ENCODE results near the gene AMY2B.
"Not testable (repeated sequence)": the region's sequence is repeated elsewhere in the genome, so short reads cannot be mapped to it uniquely, and the experiment has no call there.

The AMY2B gene

GRCh38 chr1:103571289-103571688 is at the start of gene AMY2B:
TSS of gene AMY2B (plus strand) at chr1:103571589. CDS start at chr1:103571603, 14 bp downstream.
- not testable (repeated sequence) for DNase-seq (ENCODE audit: low spot score); H3K4me3 ChIP-seq; H3K27ac ChIP-seq

GRCh38 chr1:103523346-103523745 is 48.0 kb upstream of the AMY2B start:
- Histone ChIP-seq H3K27ac (no peak overlapping the region), H3K4me3 (no peak overlapping the region)
- DNase-seq (ENCODE audit: low spot score): no peak

DNA sequence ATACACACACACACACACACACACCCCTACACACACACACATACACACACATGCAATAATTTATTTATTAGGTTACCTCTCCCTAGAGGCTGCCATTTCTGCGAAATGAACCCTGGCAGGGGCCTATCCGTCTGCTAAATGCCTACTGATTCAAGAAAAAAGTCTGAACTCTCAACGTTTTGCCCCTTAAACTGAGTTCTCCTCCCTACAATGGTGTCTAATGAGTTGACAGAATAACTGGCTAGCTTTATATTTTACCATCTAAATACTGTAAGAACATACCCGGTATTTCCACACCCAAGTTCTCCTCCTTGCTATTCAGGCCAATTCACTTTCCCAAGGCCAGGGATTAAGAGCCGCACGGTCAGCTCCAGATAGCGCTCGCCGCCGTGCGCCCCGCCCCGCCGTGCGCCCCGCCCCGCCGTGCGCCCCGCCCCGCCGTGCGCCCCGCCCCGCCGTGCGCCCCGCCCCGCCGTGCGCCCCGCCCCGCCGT is 46.2 kb upstream of the AMY2B start:
- Histone ChIP-seq H3K4me3 (peak overlapping the region; percentile 65), H3K27ac (peak overlapping the region in 1 of 2 donors; percentile 71)
- no peak for DNase-seq (ENCODE audit: low spot score)
- no peak for TF ChIP-seq CTCF (IDR thresholded peaks at IDR 0.05)

More at GRCh38 chr1:103523346-103523745, 48.0 kb upstream of the AMY2B start:
- no peak for TF ChIP-seq CTCF (IDR thresholded peaks at IDR 0.05)

GRCh38 chr1:103525607-103526507 is 45.5 kb upstream of the AMY2B start, which contains the start of gene RNPC3:
TSS of gene RNPC3 (plus strand) at chr1:103525699. CDS start at chr1:103526071, 372 bp downstream.
- Histone ChIP-seq H3K4me3 (peak within 1 kb of the TSS; percentile 77), H3K27ac (peak within 1 kb of the TSS; percentile 88 to 95)
- DNase-seq (ENCODE audit: low spot score): peak; percentile 91
- TF ChIP-seq CTCF (IDR thresholded peaks at IDR 0.05): no peak

- Histone ChIP-seq H3K4me3 (peak overlapping the region; percentile 77), H3K27ac (no peak overlapping the region)
- no peak for DNase-seq (ENCODE audit: low spot score)
- TF ChIP-seq CTCF (IDR thresholded peaks at IDR 0.05): no peak
Measured at GRCh38 chr1:103527331-103527730, 44.1 kb upstream of the AMY2B start.

GRCh38 chr1:103529746-103530145 is 41.6 kb upstream of the AMY2B start:
- Histone ChIP-seq H3K27ac (no peak overlapping the region), H3K4me3 (no peak overlapping the region)
- no peak for TF ChIP-seq CTCF (IDR thresholded peaks at IDR 0.05)
- no peak for DNase-seq (ENCODE audit: low spot score)

DNA sequence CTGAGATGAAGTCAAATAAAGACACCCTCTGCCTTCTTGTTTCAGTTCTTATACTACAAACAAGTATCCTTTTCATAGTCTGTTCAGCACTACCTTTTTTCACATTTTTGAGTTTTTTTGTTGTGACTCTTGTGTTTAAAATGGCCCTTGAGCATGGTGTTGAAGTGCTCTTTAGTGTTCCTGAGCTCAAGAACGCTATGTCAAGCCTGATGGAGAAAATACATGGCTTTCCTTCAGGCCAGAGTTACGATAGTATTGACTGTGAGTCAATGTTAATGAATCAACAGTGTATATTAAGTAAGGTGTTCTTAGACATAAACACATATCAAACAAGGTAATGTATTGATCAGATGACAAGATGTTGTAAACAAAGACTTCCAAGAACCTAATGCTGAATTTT is 33.2 kb upstream of the AMY2B start:
- Histone ChIP-seq H3K27ac (no peak overlapping the region), H3K4me3 (no peak overlapping the region)
- no peak for TF ChIP-seq CTCF (IDR thresholded peaks at IDR 0.05)

More for the DNA sequence above, 33.2 kb upstream of the AMY2B start:
- DNase-seq (ENCODE audit: low spot score): no peak
